Measurements from ENCODE around the gene LIN7A. TPM values are rescaled to one million over a fixed set of nuclear protein-coding genes. Genes with fewer than 3 reads are reported as not detected.
A peak's percentile ranks its signal among the peaks of the same experiment; 100 is the strongest.

LIN7A gene
- total RNA-seq, 4 donors from 2014 or later = 6.6 to 50.6 (median 11.9) TPM

DNA sequence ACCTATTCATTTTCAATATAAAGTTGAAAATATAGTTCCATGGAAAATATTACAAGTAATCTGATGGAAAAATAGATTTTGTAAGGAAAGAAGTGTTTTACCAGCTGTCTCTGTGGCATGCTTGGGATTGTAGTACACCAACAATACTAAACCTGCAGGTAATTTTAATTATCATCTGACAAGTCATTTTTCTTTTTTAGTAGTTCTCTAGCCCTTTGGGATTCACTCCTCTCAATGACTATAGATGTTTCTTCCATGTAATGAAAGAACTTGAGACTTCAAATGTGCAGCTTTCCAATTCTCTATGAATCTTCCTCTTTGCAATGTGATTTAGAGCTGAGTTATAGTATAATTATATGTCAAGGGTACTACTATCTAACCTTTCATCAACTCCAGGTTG lies 14.7 kb upstream of the LIN7A start:
- H3K27me3 ChIP-seq = no peaks in the 10 kb centered on the region
- H3K27ac ChIP-seq = no peak overlapping the region
- no peaks in the 10 kb centered on the region for H3K9me3 ChIP-seq
- no peaks in the 10 kb centered on the region for H3K36me3 ChIP-seq
- no peaks in the 10 kb centered on the region for H3K4me1 ChIP-seq
- H3K4me3 ChIP-seq = no peak overlapping the region
- TF ChIP-seq EP300 (IDR thresholded peaks at IDR 0.05) = no peak
- no peak for TF ChIP-seq POLR2AphosphoS5 (IDR thresholded peaks at IDR 0.05)
- TF ChIP-seq POLR2A (IDR thresholded peaks at IDR 0.05) = no peak
- TF ChIP-seq CTCF (IDR thresholded peaks at IDR 0.05) = no peak
- no peak for ATAC-seq

GRCh38 chr12:80946591-80946990 lies 8.9 kb upstream of the LIN7A start:
- no peak for ATAC-seq
- 35 to 51% methylated on average over 3 of the region's 3 CpGs for WGBS, 2 donors (ENCODE audit: low coverage in 1 of 2)
- TF ChIP-seq CTCF (IDR thresholded peaks at IDR 0.05) (peak in 1 of 4 experiments; percentile 22), EP300 (IDR thresholded peaks at IDR 0.05) (no peak)

DNA sequence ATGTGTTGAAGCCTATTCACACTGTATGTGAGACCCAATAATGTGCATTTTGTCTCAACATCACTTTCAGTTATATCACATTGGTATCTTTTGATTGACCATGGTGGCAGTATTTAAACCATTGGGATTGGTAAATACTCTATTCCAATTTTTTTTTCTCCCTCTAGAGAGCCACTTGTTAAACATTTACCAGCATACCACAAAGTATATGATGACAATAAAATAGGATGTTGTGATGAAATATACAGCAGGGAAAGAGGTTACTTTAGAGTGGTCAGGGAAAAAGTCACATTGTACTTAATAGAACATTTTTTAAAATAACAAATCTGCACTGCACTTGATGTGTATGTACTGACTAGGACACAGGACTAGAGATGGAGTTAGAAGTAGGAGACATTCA lies 5.6 kb upstream of the LIN7A start:
- H3K36me3 ChIP-seq = no peaks in the 10 kb centered on the region
- H3K27ac ChIP-seq = no peak overlapping the region
- H3K27me3 ChIP-seq = no peaks in the 10 kb centered on the region
- no peaks in the 10 kb centered on the region for H3K4me1 ChIP-seq
- no peak for ATAC-seq
- no peak overlapping the region for H3K4me3 ChIP-seq
- no peaks in the 10 kb centered on the region for H3K9me3 ChIP-seq
- TF ChIP-seq POLR2A (IDR thresholded peaks at IDR 0.05) (no peak), POLR2AphosphoS5 (IDR thresholded peaks at IDR 0.05) (no peak), EP300 (IDR thresholded peaks at IDR 0.05) (no peak), CTCF (IDR thresholded peaks at IDR 0.05) (no peak)

More at GRCh38 chr12:80946591-80946990, 8.9 kb upstream of the LIN7A start:
- Histone ChIP-seq H3K4me1 (no peaks in the 10 kb centered on the region), H3K27ac (no peak overlapping the region), H3K27me3 (no peaks in the 10 kb centered on the region), H3K4me3 (no peak overlapping the region), H3K9me3 (no peaks in the 10 kb centered on the region), H3K36me3 (no peaks in the 10 kb centered on the region)

GRCh38 chr12:80941916-80942315 lies 4.2 kb upstream of the LIN7A start:
- Histone ChIP-seq H3K4me3 (no peak overlapping the region), H3K36me3 (no peaks in the 10 kb centered on the region), H3K27ac (no peak overlapping the region), H3K4me1 (peaks cover 0 to 6% (median 0%) of the 10 kb centered on the region in 3 donors), H3K9me3 (no peaks in the 10 kb centered on the region), H3K27me3 (peaks cover 2% of the 10 kb centered on the region)
- WGBS, 2 donors (ENCODE audit: low coverage in 1 of 2) = 87 to 100% methylated on average over 1 of the region's 1 CpG
- TF ChIP-seq POLR2AphosphoS5 (IDR thresholded peaks at IDR 0.05) = no peak
- no peak for TF ChIP-seq POLR2A (IDR thresholded peaks at IDR 0.05)
- TF ChIP-seq CTCF (IDR thresholded peaks at IDR 0.05) = no peak
- no peak for TF ChIP-seq EP300 (IDR thresholded peaks at IDR 0.05)
- no peak for ATAC-seq

- 59 to 74% methylated on average over 7 of the region's 7 CpGs for WGBS, 2 donors (ENCODE audit: low coverage in 1 of 2)
- TF ChIP-seq CTCF (IDR thresholded peaks at IDR 0.05) = no peak
- no peak for TF ChIP-seq POLR2AphosphoS5 (IDR thresholded peaks at IDR 0.05)
- no peak for TF ChIP-seq POLR2A (IDR thresholded peaks at IDR 0.05)
- TF ChIP-seq EP300 (IDR thresholded peaks at IDR 0.05) = no peak
- H3K9me3 ChIP-seq = no peaks in the 10 kb centered on the region
- peaks cover 6% of the 10 kb centered on the region for H3K27me3 ChIP-seq
- no peaks in the 10 kb centered on the region for H3K36me3 ChIP-seq
- ATAC-seq = no peak
- no peak overlapping the region for H3K27ac ChIP-seq
- H3K4me3 ChIP-seq = no peak overlapping the region
- peaks cover 0 to 16% (median 0%) of the 10 kb centered on the region in 3 donors for H3K4me1 ChIP-seq
Measured at GRCh38 chr12:80939231-80939950, 1.7 kb upstream of the LIN7A start.

Data from gastroesophageal sphincter (tissue), 4 donors.